ENCODE measurements around the gene TMEM44.

TMEM44 gene

GRCh38 chr3:194574639-194575483 is 58.4 kb downstream of the TMEM44 start:
- FAIRE-seq (no peak), DNase-seq (ENCODE audit: insufficient read length) (no peak)
- TF ChIP-seq TAF1 (IDR thresholded peaks at IDR 0.05; ENCODE audit: borderline replicate concordance, low read depth, low read length) (no peak), POLR2AphosphoS5 (IDR thresholded peaks at IDR 0.05; ENCODE audit: low read depth, low read length) (no peak), POLR2A (IDR thresholded peaks at IDR 0.05; ENCODE audit: low read depth, low read length) (no peak)

GRCh38 chr3:194573680-194574437 is 59.4 kb downstream of the TMEM44 start:
- TF ChIP-seq TAF1 (IDR thresholded peaks at IDR 0.05; ENCODE audit: borderline replicate concordance, low read depth, low read length) (no peak), POLR2A (IDR thresholded peaks at IDR 0.05; ENCODE audit: low read depth, low read length) (no peak), POLR2AphosphoS5 (IDR thresholded peaks at IDR 0.05; ENCODE audit: low read depth, low read length) (no peak)
- DNase-seq (ENCODE audit: insufficient read length): peak; percentile 59
- no peak for FAIRE-seq

GRCh38 chr3:194572944-194573491 is 60.2 kb downstream of the TMEM44 start:
- no peak for DNase-seq (ENCODE audit: insufficient read length)
- FAIRE-seq: no peak

GRCh38 chr3:194572143-194572789 is 61.0 kb downstream of the TMEM44 start:
- TF ChIP-seq POLR2AphosphoS5 (IDR thresholded peaks at IDR 0.05; ENCODE audit: low read depth, low read length): no peak
- no peak for TF ChIP-seq POLR2A (IDR thresholded peaks at IDR 0.05; ENCODE audit: low read depth, low read length)
- TF ChIP-seq TAF1 (IDR thresholded peaks at IDR 0.05; ENCODE audit: borderline replicate concordance, low read depth, low read length): no peak
- FAIRE-seq (no peak), DNase-seq (ENCODE audit: insufficient read length) (no peak)

More at GRCh38 chr3:194572944-194573491, 60.2 kb downstream of the TMEM44 start:
- TF ChIP-seq POLR2AphosphoS5 (IDR thresholded peaks at IDR 0.05; ENCODE audit: low read depth, low read length): no peak
- no peak for TF ChIP-seq TAF1 (IDR thresholded peaks at IDR 0.05; ENCODE audit: borderline replicate concordance, low read depth, low read length)
- no peak for TF ChIP-seq POLR2A (IDR thresholded peaks at IDR 0.05; ENCODE audit: low read depth, low read length)

GRCh38 chr3:194571491-194572142 is 61.6 kb downstream of the TMEM44 start:
- no peak for FAIRE-seq
- DNase-seq (ENCODE audit: insufficient read length): no peak
- no peak for TF ChIP-seq POLR2A (IDR thresholded peaks at IDR 0.05; ENCODE audit: low read depth, low read length)

GRCh38 chr3:194570898-194571297 is 62.3 kb downstream of the TMEM44 start:
- FAIRE-seq (no peak), DNase-seq (ENCODE audit: insufficient read length) (no peak)
- TF ChIP-seq POLR2A (IDR thresholded peaks at IDR 0.05; ENCODE audit: low read depth, low read length) (no peak), POLR2AphosphoS5 (IDR thresholded peaks at IDR 0.05; ENCODE audit: low read depth, low read length) (no peak), TAF1 (IDR thresholded peaks at IDR 0.05; ENCODE audit: borderline replicate concordance, low read depth, low read length) (no peak)

- TF ChIP-seq POLR2A (IDR thresholded peaks at IDR 0.05; ENCODE audit: low read depth, low read length) (no peak), POLR2AphosphoS5 (IDR thresholded peaks at IDR 0.05; ENCODE audit: low read depth, low read length) (no peak), TAF1 (IDR thresholded peaks at IDR 0.05; ENCODE audit: borderline replicate concordance, low read depth, low read length) (no peak)
- FAIRE-seq: no peak
- no peak for DNase-seq (ENCODE audit: insufficient read length)
These were observed 63.0 kb downstream of the TMEM44 start for GRCh38 chr3:194570235-194570634.

- no peak for TF ChIP-seq POLR2A (IDR thresholded peaks at IDR 0.05; ENCODE audit: low read depth, low read length)
- TF ChIP-seq TAF1 (IDR thresholded peaks at IDR 0.05; ENCODE audit: borderline replicate concordance, low read depth, low read length): no peak
- no peak for TF ChIP-seq POLR2AphosphoS5 (IDR thresholded peaks at IDR 0.05; ENCODE audit: low read depth, low read length)
- FAIRE-seq: no peak
- no peak for DNase-seq (ENCODE audit: insufficient read length)
These were observed 64.0 kb downstream of the TMEM44 start for GRCh38 chr3:194569252-194569651.

- FAIRE-seq (no peak), DNase-seq (ENCODE audit: insufficient read length) (no peak)
These were observed 67.5 kb downstream of the TMEM44 start for GRCh38 chr3:194565597-194566190.

GRCh38 chr3:194562986-194563385 is 70.2 kb downstream of the TMEM44 start:
- DNase-seq (ENCODE audit: insufficient read length): no peak
- FAIRE-seq: no peak
- TF ChIP-seq POLR2A (IDR thresholded peaks at IDR 0.05; ENCODE audit: low read depth, low read length) (no peak), POLR2AphosphoS5 (IDR thresholded peaks at IDR 0.05; ENCODE audit: low read depth, low read length) (no peak), TAF1 (IDR thresholded peaks at IDR 0.05; ENCODE audit: borderline replicate concordance, low read depth, low read length) (no peak)

More at GRCh38 chr3:194565597-194566190, 67.5 kb downstream of the TMEM44 start:
- TF ChIP-seq TAF1 (IDR thresholded peaks at IDR 0.05; ENCODE audit: borderline replicate concordance, low read depth, low read length) (no peak), POLR2AphosphoS5 (IDR thresholded peaks at IDR 0.05; ENCODE audit: low read depth, low read length) (no peak), POLR2A (IDR thresholded peaks at IDR 0.05; ENCODE audit: low read depth, low read length) (no peak)

Measured in GM12892 (cell line).